Tibial nerve (tissue), 4 donors: ENCODE data around the gene PAQR4.

Source experiments
- EP300 ChIP-seq, 2 donors: sonication (generic); formaldehyde crosslinking; IDR thresholded peaks; one replicate each; pipeline ENCODE4 v1.6.1; 2017; ENCODE audit warnings: antibody characterized with exemption in 2 of 2, mild to moderate bottlenecking in 1 of 2
- TF ChIP-seq, protein P1 (sequence below), 5 experiments: fragments of 200-600 bp in 3 of 5; fragments of 450-650 bp in 2 of 5; sonication (generic) in 3 of 5; IDR thresholded peaks; one replicate each; pipeline ENCODE4 v1.5.1; 2016 to 2019; ENCODE audit warnings: antibody characterized with exemption in 5 of 5, mild to moderate bottlenecking in 3 of 5, moderate library complexity in 2 of 5

DNA sequence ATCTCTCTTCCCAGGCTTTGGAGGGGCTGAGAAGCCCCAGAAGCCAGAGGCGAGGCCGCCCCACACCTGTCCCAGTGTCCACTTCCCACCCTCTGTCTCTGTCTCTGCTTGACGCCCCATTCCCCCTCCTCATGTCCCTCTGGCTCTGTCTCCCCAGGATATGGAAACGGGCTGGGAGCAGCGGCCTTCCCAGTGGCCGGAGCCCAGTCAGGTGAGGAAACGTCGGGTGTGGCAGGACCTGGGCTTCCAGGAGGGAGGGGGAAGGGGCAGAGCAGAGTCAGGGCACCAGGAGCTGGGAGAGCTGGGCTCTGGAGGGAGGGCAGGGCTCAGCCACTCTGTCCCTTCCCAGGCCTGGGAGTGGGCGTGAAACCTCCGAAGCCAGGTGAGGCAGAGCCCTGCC is 21.7 kb downstream of the PAQR4 start:
- TF ChIP-seq, protein P1, sequence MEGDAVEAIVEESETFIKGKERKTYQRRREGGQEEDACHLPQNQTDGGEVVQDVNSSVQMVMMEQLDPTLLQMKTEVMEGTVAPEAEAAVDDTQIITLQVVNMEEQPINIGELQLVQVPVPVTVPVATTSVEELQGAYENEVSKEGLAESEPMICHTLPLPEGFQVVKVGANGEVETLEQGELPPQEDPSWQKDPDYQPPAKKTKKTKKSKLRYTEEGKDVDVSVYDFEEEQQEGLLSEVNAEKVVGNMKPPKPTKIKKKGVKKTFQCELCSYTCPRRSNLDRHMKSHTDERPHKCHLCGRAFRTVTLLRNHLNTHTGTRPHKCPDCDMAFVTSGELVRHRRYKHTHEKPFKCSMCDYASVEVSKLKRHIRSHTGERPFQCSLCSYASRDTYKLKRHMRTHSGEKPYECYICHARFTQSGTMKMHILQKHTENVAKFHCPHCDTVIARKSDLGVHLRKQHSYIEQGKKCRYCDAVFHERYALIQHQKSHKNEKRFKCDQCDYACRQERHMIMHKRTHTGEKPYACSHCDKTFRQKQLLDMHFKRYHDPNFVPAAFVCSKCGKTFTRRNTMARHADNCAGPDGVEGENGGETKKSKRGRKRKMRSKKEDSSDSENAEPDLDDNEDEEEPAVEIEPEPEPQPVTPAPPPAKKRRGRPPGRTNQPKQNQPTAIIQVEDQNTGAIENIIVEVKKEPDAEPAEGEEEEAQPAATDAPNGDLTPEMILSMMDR (IDR thresholded peaks at IDR 0.05), result no peak
- TF ChIP-seq EP300 (IDR thresholded peaks at IDR 0.05), result no peak
